Measurements from ENCODE around the gene AQP11. TPM values are rescaled to one million over a fixed set of nuclear protein-coding genes. Genes with fewer than 3 reads are reported as not detected.

Gene AQP11
- total RNA-seq, 1 donor from 2014 or later = 1.9 TPM

GRCh38 chr11:77656362-77656761 is 66.6 kb downstream of the AQP11 start:
- Mint-ChIP-seq H3K27me3 (ENCODE audit: low read depth) (no peaks in the 10 kb centered on the region), H3K27ac (no peak overlapping the region), H3K4me1 (peaks cover 3% of the 10 kb centered on the region), H3K9me3 (no peaks in the 10 kb centered on the region), H3K4me3 (no peak overlapping the region), H3K36me3 (no peaks in the 10 kb centered on the region)
- no peak for TF ChIP-seq CTCF (IDR thresholded peaks at IDR 0.05; ENCODE audit: unreplicated experiment)
- no peak for DNase-seq (ENCODE audit: low spot score in 2 of 2, unreplicated experiment in 2 of 2)

DNA sequence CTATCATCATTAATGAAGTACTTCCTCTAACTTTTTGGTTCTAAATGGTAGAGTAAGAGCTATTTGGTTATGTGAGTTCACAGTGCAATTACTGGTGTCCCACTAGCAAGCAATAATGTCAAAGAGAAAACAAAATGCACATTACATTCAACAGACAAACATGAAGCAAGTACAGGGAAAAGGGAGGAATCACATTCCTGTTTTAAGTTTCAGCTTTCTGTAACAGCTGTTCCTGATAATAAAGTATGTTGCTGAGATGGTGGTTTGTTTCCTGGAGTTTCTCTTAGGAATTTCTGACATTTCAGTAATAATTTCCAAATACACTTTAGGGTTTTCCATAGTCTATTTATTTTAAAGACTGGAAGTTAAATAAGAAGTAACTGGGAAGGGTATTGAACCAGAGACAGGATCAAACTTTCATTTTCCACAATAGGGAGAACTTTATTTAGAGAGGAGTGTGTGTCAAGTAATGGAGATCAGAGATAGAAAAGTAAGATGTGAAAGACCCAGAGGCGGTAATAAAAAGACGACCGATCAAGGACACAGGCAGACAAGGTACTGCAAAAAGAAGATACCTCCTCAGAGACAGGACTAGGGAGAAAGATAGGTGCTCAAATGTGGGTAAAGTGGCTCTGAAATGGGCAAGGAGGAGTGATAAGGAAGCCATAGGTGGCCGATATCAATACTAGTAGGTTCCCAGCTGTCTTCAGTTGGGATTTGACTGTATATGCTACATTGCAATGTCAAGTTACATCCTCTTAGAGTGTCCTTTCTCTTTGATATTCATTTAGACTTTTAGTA is 68.7 kb downstream of the AQP11 start:
- DNase-seq (ENCODE audit: low spot score in 2 of 2, unreplicated experiment in 2 of 2) = no peak
- Mint-ChIP-seq H3K4me1 (peaks cover 3% of the 10 kb centered on the region), H3K9me3 (no peaks in the 10 kb centered on the region), H3K27ac (peak overlapping the region; percentile 77), H3K36me3 (no peaks in the 10 kb centered on the region), H3K27me3 (ENCODE audit: low read depth) (no peaks in the 10 kb centered on the region), H3K4me3 (no peak overlapping the region)
- no peak for TF ChIP-seq CTCF (IDR thresholded peaks at IDR 0.05; ENCODE audit: unreplicated experiment)

Other genes with a start within 250 kb of the AQP11 start
- 83.2 to 89.3 TPM (median 83.8 TPM) in 3 replicates for gene PAK1, start 115.9 kb upstream of the AQP11 start, total RNA-seq
- 151 to 167 TPM (median 164 TPM) in 3 replicates for gene CLNS1A, start 47.8 kb downstream of the AQP11 start, total RNA-seq
- gene RSF1, start 230.8 kb downstream of the AQP11 start, total RNA-seq = 104 to 109 TPM (median 105 TPM) in 3 replicates
- 26.7 to 30.0 TPM (median 27.2 TPM) in 3 replicates for gene AAMDC, start 231.2 kb downstream of the AQP11 start, total RNA-seq

All from mesothelial cell of epicardium (in vitro differentiated cells).